GM19043 (cell line): ENCODE results near the gene BMP7.
"Not testable (repeated sequence)": the region's sequence is repeated elsewhere in the genome, so short reads cannot be mapped to it uniquely, and the experiment has no call there.

ENCODE experiments used
- ATAC-seq: cut with Tn5 transposase; IDR thresholded peaks from one replicate; pipeline ENCODE4 v1.9.1; 2021; ENCODE audit warnings: low read depth; ENCODE audit not compliant: unreplicated experiment

The BMP7 gene

DNA sequence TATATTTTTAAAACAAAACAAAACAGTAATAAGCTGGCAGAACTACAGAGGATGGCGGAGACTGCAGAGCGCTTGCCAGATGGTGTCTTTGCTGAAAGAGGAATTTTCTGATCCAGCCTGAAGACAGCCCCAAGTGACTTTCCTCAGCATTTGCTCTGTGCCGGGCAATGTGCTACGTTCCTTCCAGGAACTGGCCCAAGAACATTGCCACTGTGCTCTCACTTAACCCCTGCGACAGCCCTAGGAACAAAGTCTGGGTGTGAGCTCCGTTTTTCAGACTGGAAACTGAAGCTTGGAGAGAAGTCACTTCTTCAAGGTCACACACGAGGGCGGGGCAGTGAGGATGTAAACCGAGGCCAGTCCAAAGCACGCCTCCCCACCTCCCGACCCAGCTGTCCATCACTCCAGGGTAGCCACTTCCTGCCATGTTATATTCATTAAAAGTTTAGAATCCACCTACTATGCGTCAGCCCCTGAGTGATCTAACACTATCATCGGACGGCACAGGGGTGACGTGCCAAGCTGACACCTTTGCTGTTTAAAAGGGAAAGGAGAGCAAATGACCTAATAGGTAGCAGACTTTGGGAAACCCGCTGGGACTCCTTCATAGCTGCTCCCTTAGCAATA is 22.3 kb upstream of the BMP7 start:
- no peak for ATAC-seq

DNA sequence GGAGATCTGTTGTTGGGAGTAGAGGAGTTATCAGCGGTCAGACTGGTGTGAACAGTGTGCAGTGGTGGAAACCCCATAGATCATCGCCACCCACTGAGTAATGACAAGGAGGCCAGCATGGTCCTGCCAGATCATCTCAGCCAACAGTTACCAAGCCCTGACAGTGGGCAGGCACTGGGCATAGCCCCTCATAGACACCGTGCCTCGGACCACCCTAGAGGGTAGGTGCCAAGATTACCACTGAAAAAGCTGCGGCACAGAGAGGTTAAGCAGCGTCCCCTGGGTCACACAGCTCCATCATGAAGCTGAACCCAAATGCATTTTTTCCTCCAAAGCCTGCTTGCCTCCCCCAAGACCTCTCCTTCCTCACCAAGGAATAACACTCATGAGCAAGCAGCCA is 21.5 kb upstream of the BMP7 start:
- no peak for ATAC-seq

DNA sequence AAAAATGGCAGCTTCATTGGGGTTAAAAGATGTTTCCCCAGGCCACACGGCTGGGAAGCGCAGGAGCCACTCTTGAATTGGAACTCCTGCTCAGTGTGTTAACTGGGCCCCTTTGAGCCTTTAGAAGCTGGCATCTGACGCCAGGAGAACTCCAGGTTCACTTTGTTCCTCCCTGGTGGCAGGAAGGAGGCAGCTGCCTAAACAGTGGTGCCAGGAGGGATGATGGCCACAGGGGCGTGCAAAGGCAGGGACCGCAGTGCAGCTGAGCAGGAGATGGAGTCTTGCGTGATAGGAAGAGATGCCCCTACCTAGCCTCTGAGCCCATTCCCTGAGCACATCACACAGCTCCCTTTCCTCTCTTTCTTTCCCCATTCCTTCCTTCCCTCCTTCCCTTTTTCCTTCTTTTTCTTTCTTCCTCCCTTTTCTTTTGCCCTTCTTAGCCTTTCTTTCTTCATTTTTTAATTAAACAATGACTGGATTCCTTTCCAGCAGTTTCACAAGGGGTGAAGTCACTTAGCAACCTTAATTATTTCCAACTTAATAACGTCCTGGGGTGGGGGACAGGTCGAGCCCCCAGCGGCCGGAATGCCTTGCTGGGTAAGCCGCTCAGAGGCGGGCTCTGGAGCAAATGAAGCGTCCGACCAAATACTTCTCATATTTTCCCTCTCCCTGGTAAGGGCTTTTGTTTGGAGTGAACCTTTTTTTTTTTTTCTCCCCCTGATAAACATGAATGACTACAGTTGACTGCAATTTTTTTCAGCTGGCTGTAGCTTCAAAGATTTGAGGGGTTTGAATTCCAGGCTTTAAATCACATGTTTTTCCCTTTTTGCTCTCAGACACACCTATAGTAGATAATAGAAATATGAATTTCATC is 20.8 kb upstream of the BMP7 start:
- no peak for ATAC-seq

DNA sequence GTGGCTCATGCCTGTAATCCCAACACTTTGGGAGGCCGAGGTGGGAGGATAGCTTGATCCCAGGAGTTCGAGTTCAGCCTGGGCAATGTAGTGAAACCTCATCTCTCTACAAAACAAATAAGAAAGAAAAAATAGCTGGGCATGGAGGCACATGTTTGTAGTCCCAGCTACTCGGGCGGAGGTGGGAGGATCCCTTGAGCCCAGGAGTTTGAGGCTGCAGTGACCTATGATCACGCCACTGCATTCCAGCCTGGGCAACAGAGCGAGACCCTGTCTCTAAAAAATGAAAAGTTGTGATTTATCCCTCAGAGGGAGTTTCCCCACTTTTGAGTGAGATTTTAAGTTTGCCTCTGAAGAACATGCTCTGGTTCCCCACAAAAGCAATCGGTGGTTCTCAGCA is 17.4 kb upstream of the BMP7 start:
- ATAC-seq = no peak

DNA sequence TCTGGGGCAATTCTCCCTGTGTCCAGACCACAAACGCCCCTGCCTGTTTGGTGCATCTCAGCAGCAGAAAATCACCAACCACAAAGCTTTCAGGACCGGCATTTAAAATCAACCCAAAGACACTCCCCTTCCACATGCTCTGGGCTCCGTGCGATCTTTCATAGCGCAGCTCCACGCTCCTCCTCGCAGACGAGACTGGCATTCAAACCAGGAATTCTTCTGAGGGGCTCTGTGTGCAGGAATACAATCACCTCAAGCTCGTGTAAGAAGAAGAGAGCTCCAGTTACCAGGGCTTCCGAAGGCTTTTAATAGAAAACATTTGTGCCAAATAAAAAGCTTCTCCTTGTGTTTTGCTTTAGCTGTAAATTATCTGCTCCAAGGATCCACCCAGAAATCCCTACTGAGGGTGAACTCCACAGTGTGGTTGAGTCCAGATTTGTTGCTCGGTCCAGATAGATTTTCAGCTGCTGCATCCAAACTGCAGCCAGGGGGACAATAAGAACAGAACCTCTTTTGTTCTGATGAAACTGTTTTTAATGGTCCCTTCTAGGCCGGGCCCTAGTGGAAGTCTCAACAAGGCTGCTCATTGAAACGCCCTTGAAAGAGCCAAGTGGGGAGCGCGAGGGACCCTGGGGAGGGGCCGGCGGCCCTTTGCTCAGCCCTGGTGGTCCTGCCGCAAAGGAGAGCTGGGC is 16.4 kb upstream of the BMP7 start:
- ATAC-seq = no peak

DNA sequence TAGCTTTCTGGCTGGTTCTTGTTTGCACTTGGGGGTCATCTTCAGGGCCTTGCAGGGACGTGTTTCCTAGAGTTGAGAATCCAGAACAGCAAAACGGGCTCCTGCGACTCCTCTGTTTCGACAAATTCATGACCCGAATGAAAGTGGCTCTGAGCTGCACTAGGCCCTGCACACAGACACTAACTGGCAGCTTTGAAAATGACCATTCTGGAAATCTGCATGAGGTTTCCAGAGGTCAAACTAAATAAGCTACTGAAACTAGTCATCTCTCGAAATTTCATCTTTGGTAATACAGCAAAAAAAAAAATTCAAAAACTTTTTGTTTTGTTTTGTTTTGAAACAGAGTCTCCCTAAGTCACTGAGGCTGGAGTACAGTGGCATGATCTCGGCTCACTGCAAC is 15.5 kb upstream of the BMP7 start:
- no peak for ATAC-seq

DNA sequence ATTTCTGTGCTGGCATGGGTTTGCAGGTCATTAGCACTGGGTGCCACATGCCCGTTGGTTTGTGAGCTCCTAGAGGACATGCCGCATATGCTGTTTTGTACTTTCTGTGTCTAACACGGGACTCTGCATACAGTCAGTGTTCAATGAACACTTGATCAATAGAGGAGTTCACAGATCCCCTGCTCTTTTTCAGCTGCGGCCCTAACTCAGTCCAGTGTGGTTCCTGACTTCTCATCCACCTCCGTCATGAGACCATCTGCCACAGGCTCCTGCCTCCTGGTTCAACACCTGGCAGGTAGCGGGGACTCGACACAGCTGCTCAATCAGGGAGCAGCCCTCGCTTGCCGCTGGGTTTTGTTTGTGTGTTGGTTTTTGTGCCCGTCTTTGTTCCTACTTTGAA is 13.8 kb upstream of the BMP7 start:
- no peak for ATAC-seq

DNA sequence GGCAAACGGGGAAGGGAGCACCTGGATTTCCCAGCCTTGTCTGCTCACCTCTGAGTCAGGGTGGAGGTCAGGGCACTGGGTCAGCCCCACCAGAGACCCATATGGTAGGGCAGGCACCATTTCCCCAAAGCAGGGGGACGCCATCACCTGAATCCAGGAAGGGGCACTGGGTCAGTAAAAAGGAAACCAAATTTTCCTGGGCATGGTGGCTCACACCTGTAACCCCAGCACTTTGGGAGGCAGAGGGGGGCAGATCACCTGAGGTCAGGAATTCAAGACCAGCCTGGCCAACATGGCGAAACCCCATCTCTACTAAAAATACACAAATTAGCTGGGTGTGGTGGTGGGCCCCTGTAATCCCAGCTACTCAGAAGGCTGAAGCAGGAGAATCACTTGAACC is 13.1 kb upstream of the BMP7 start:
- not testable (repeated sequence) for ATAC-seq

DNA sequence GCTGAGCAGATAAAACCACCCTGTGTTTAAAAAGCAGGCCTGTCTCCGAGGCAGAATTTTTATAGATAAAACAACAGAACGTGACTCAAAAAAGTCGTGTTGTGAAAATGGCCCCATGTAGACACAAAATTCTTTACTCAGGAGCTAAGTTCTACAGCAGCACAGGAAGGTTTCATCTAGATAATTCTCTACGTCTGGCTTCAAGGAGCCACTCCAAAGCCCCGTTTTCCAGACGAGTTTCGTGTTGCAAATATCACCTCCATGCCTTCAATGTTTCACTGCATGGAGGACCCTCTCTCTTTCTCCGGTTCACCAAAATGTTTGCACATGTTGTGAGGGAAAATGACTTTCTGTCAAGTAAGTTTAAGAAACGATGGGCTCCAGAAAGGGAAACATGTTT is 12.0 kb upstream of the BMP7 start:
- ATAC-seq = no peak

DNA sequence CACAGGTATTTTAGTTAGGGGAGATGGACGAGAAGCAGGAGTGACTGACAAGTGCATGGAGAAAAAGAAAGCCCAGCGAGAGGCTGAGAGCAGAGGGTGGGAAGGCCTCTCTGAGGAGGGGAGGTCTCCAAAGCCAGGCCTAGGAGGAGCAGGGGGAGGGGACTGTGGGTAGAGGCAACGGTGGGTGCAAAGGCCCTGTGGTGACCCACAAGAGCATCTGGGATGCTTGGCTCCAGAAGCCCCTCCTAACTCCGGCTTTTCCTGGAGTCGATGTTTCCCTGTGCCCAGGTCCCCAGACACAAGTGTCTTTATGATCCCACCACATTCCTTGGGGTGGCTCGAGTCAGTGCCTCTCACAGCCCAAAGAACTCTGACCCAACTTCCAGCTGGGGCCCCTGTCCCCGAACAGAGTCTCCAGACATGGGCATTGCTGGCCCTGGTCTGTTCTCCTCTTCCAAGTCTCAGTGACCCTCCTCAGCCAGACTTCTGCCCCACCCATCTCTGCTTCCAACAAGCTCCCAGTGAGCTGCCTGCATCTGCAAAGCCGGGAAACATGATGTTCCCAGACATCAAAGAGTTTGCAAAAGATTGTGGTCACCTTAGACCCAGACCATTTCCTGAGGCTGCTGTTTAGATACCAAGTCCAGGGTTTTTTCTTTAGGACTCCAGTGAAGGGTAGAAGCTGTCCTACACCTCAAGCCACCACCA is 11.1 kb upstream of the BMP7 start:
- no peak for ATAC-seq

DNA sequence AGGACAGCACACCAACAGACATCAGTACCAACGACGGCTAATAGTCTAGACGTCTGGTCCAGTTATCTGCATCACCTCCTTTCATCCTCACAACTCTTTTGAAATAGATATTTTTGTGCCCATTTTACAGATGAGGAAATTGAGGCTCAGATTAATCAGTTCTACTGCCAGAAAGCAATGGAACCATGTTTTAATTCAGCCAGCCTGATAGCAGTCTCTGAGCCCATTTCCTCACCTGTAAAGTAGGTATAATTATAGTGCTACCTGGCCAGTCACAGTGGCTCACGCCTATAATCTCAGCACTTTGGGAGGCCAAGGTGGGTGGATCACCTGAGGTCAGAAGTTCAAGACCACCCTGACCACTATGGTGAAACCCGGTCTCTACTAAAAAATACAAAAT is 9.8 kb upstream of the BMP7 start:
- no peak for ATAC-seq

DNA sequence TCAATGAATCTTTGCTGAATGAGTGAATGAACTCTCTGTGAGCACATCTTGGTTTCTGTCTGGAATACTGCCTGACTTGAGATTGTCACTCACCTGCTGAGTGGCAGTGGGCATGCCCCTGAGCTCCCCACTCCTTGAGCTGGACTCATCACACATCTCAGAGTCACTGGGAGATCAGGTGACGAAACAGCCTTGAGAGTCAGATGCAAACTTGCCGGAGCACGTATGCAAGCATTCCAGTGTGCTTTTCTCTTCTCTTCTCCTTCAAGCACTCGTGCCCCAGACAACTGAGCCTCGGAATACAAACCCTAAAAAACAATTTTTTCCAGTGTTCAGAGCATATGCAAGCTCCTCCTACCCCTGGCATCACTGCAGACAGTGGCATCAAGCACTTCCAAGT is 9.4 kb upstream of the BMP7 start:
- ATAC-seq = no peak

DNA sequence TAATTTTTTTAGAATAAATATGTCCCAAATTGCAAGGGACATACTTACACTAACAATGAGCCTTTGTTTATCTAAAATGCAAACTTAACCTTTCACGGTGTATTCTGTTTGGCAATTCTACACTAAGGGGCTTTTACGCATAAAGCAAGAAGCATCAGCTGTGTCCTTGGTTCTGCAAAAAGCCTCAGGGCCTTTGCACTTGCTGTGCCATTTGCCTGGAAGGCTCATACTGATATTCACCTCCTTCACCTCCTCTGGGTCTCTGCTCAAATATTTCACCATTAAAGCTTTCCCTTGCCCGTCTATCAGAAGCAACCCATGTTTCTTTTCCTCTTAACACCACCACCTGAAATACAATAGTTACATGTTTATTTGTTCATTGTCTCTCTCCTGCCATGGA is 8.9 kb upstream of the BMP7 start:
- ATAC-seq = no peak

DNA sequence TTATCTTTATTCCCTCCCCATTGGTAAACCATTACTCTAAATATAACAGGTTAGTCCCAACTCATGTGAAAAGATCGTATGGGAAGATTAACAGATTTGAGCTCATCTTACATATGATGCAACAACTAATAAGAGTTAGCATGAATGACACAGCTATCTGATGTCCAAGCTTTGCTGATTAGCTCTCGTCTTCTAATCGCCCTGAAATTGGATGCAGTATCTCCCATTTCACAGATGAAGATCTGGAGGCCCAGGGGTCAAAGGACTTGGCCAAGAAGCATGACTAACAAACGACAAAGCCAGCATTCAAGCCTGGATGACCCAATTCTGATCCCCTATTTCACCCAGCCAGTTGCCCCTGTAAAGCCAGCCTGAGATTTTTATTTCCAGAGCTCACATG is 8.4 kb upstream of the BMP7 start:
- ATAC-seq = no peak

DNA sequence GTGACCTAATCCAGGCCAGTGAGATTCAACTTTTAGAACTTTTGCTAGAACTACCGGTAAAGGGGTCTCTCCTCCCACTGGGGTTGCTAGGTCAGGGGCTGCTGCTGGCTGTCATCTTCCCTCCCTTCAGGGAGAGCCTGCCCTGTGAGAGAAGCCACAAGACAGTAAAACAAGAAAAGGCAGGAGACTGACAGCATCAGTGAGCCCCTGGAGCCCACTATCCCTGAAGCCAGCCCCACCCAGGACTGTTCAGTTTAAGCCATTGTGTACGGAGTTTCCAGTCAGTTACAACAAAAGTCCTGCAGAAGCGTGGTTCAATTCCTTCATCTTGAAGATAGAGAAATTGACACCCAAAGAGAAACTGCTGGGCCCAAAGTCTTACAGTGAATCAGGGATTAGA is 7.9 kb upstream of the BMP7 start:
- no peak for ATAC-seq

DNA sequence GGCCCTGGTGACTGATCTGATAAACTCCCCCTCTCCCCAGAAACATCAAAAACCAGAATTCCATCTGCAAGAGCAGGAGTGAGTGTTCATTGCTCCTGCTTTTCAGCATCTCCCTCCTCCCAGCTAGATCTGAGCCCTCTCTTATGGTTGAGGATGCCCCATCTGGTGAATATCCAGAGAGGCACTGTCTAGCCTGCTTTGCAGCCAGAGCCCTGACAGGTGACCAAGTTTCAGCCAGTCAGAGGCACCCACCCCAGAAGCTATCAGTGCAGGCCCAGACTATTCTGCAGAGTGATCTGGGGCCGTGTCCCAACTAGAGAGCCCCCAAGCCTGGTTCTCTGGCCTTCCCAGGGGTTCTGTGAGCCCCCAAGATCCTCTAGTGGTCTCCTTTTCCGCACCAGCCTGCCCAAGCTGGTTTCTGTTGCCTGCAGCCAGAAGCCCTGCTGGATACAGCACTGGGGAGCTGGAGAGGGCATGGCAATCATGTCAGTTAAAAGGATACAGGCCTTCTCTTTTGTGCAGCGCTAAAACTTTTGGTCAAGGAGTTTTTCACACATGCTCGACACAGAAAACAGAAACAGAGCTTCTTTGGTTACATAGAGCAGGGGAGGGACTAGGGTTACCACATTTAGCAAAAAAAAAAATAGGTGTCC is 6.6 kb upstream of the BMP7 start:
- ATAC-seq = no peak

DNA sequence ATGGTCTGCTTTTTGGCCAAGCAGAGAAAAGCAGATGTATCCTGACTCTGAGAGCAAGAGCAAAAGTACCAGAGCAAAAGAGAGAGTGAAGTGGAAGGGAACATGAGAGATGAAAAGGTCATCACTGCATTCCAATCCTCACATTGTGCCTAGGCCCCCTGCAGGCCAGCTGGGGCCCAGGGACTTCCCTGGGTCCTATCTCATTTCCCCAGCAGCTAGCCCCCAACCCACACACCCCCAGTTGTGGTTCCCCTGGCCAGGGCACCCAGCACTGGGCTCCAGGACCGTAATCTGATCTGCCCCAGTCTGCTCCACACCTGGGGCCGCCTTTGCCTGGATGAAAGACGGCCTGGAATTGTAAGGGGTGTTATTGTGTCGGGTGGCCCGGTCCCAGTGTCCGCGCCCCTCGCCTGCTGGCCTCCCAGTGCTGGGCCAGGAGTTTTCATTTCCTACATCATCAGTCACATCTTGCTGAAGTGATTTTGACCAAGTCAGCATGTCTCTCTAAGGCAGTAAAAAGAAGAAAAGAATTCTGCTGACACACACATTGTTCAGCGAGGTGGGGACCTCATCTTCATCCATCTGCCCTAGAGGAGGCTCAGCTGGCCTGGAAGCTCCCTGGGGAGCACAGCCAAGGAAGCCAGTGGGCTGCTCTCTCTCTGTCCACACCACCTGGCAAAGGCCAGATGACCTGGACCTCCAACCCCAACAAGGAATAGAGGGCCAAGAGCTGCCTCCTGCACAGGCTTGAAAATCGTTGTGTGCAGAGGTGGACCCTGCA is 4.0 kb upstream of the BMP7 start:
- ATAC-seq = no peak

DNA sequence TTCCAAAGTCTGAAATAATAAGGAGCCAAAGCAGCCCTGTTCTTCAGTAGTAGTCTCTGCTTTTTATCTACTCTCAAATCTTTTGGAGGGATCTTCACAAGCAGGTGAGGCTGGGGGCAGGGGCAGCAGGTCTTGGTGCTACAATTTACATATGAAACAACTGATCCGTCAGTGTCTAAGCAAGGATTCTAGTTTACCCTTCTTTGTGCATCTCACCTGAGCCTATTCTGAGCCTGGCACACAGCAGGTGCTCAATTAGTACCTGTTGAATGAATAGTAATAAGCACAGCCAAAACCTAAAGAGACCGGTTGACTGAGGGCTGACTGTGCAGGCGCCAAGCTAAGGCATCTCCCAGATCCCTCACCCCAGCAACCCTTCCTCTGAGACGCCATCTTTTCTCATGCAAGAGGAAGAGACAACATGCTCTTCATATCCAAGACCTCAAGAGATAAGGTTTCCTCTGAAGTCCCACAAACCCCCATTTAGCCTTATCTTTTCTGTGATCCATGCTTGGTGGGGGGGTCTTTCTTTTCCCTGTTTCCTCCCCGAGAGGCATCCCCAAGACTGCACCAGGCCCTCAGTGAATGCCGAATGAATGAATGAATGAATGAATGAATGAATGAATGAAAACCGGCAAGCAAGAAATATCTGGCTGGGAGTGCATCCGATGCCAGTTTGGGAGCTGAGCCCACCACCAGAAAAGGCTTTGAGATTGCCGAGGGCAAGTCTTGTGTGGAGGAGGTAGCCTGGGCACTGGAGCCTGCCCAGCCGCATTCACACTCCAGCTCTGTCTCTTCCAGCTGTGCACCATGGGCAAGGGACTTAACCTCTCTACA is 2.9 kb upstream of the BMP7 start:
- no peak for ATAC-seq
